ENCODE results near the gene TIAL1. TPM values are rescaled to one million over a fixed set of nuclear protein-coding genes. Genes with fewer than 3 reads are reported as not detected.
"Not testable (repeated sequence)": the region's sequence is repeated elsewhere in the genome, so short reads cannot be mapped to it uniquely, and the experiment has no call there.

TIAL1 gene
- total RNA-seq, 1 donor from 2014 or later = 103 TPM

- DNase-seq (ENCODE audit: low read depth) = no peak
These were observed 45.9 kb downstream of the TIAL1 start for GRCh38 chr10:119550827-119551226.

- DNase-seq (ENCODE audit: low read depth) = no peak
These were observed 47.3 kb downstream of the TIAL1 start for GRCh38 chr10:119549247-119549999.

- peak; percentile 36 for DNase-seq (ENCODE audit: low read depth)
These were observed 50.8 kb downstream of the TIAL1 start for GRCh38 chr10:119546009-119546408.

- no peak for DNase-seq (ENCODE audit: low read depth)
These were observed 51.5 kb downstream of the TIAL1 start for GRCh38 chr10:119545310-119545709.

GRCh38 chr10:119543814-119544642 is 52.7 kb downstream of the TIAL1 start:
- peak; percentile 83 for DNase-seq (ENCODE audit: low read depth)

- DNase-seq (ENCODE audit: low read depth) = no peak
These were observed 53.6 kb downstream of the TIAL1 start for GRCh38 chr10:119542988-119543813.

- peak; percentile 13 for DNase-seq (ENCODE audit: low read depth)
These were observed 54.3 kb downstream of the TIAL1 start, which contains the start of gene RGS10 for GRCh38 chr10:119542357-119542987. TSS of gene RGS10 (minus strand) at chr10:119542719. CDS start at chr10:119542638, 81 bp downstream.

GRCh38 chr10:119541459-119542356 is 55.1 kb downstream of the TIAL1 start:
- no peak for DNase-seq (ENCODE audit: low read depth)

- DNase-seq (ENCODE audit: low read depth) = peak; percentile 71
These were observed 55.7 kb downstream of the TIAL1 start for GRCh38 chr10:119541046-119541445.

- DNase-seq (ENCODE audit: low read depth) = no peak
These were observed 56.7 kb downstream of the TIAL1 start for GRCh38 chr10:119540038-119540437.

GRCh38 chr10:119539359-119539825 is 57.4 kb downstream of the TIAL1 start:
- no peak for DNase-seq (ENCODE audit: low read depth)

GRCh38 chr10:119538632-119539358 is 58.0 kb downstream of the TIAL1 start:
- DNase-seq (ENCODE audit: low read depth) = no peak

- no peak for DNase-seq (ENCODE audit: low read depth)
These were observed 58.7 kb downstream of the TIAL1 start for GRCh38 chr10:119537953-119538630.

GRCh38 chr10:119536508-119537025 is 60.2 kb downstream of the TIAL1 start:
- no peak for DNase-seq (ENCODE audit: low read depth)

- DNase-seq (ENCODE audit: low read depth) = no peak
These were observed 60.8 kb downstream of the TIAL1 start for GRCh38 chr10:119535837-119536507.

GRCh38 chr10:119535305-119535704 is 61.5 kb downstream of the TIAL1 start:
- no peak for DNase-seq (ENCODE audit: low read depth)

- no peak for DNase-seq (ENCODE audit: low read depth)
These were observed 63.3 kb downstream of the TIAL1 start for GRCh38 chr10:119533473-119533872.

GRCh38 chr10:119532791-119533190 is 64.0 kb downstream of the TIAL1 start:
- not testable (repeated sequence) for DNase-seq (ENCODE audit: low read depth)
